Stimulated activated CD8-positive, alpha-beta memory T cell treated with anti-CD3 and anti-CD28 coated beads, Interleukin-4, amount 100 ng/mL, for 1 hour (primary cell): ENCODE results near the gene SULT6B1.
"Not testable (repeated sequence)": the region's sequence is repeated elsewhere in the genome, so short reads cannot be mapped to it uniquely, and the experiment has no call there.

Experiments used
- DNase-seq, 2 donors: peaks; one replicate each; pipeline ENCODE4 v3.0.0-alpha.2; 2020; ENCODE audit warnings: low read depth in 2 of 2, low spot score in 1 of 2

The SULT6B1 gene

GRCh38 chr2:37196320-37197195, 8.1 kb upstream of the SULT6B1 start, which contains the start of gene CEBPZOS:
Gene CEBPZOS, plus strand, starts transcription at chr2:37196496. Its CDS starts 3,209 bp downstream, at chr2:37199705.
- peak; percentile 86 for DNase-seq

GRCh38 chr2:37195862-37196319, 7.4 kb upstream of the SULT6B1 start:
- DNase-seq = not testable (repeated sequence)

GRCh38 chr2:37192551-37192950, 4.1 kb upstream of the SULT6B1 start:
- no peak for DNase-seq

GRCh38 chr2:37191747-37192146, 3.3 kb upstream of the SULT6B1 start:
- no peak for DNase-seq

- DNase-seq = no peak
Measured at GRCh38 chr2:37191253-37191652, 2.8 kb upstream of the SULT6B1 start.

- no peak for DNase-seq
Measured at GRCh38 chr2:37190290-37190689, 1.8 kb upstream of the SULT6B1 start.

GRCh38 chr2:37189452-37190153, 1.1 kb upstream of the SULT6B1 start:
- DNase-seq = no peak

GRCh38 chr2:37181726-37182684, 6.5 kb downstream of the SULT6B1 start:
- no peak for DNase-seq

GRCh38 chr2:37180640-37181039, 7.8 kb downstream of the SULT6B1 start:
- no peak for DNase-seq

- no peak for DNase-seq
Measured at GRCh38 chr2:37180006-37180639, 8.3 kb downstream of the SULT6B1 start.

- DNase-seq = no peak
Measured at GRCh38 chr2:37173741-37174140, 14.7 kb downstream of the SULT6B1 start.

- DNase-seq = no peak
Measured at GRCh38 chr2:37171624-37171950, 16.9 kb downstream of the SULT6B1 start.

- no peak for DNase-seq
Measured at GRCh38 chr2:37168217-37168981, 20.1 kb downstream of the SULT6B1 start.

GRCh38 chr2:37167636-37168180, 20.8 kb downstream of the SULT6B1 start:
- no peak for DNase-seq

- no peak for DNase-seq
Measured at GRCh38 chr2:37164757-37165156, 23.7 kb downstream of the SULT6B1 start.

- peak; percentile 50 to 80 for DNase-seq
Measured at GRCh38 chr2:37156857-37157714, 31.4 kb downstream of the SULT6B1 start, which contains the start of gene EIF2AK2. Gene EIF2AK2, minus strand, starts transcription at chr2:37156980. Its CDS starts 9,174 bp downstream, at chr2:37147806.

- DNase-seq = peak; percentile 6 to 15
Measured at GRCh38 chr2:37156071-37156856, 32.2 kb downstream of the SULT6B1 start.

- no peak for DNase-seq
Measured at GRCh38 chr2:37154785-37155184, 33.7 kb downstream of the SULT6B1 start.
